ENCODE measurements around the gene CLSTN3. TPM values are rescaled to one million over a fixed set of nuclear protein-coding genes. Genes with fewer than 3 reads are reported as not detected.

The CLSTN3 gene
- total and polyA plus RNA-seq, 2 of the 13 experiments (the other 11 are each of a cell fraction or from before 2014, with no cell fraction given), result 26.2 to 94.1 TPM

- TF ChIP-seq, protein P1, sequence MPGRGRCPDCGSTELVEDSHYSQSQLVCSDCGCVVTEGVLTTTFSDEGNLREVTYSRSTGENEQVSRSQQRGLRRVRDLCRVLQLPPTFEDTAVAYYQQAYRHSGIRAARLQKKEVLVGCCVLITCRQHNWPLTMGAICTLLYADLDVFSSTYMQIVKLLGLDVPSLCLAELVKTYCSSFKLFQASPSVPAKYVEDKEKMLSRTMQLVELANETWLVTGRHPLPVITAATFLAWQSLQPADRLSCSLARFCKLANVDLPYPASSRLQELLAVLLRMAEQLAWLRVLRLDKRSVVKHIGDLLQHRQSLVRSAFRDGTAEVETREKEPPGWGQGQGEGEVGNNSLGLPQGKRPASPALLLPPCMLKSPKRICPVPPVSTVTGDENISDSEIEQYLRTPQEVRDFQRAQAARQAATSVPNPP (CRISPR knock-in tag; IDR thresholded peaks at IDR 0.05), result no peak
- TF ChIP-seq ZNF329 (CRISPR knock-in tag; IDR thresholded peaks at IDR 0.05; ENCODE audit: low read depth) (no peak), RNF2 (conservative IDR thresholded peaks at IDR 0.05; ENCODE audit: low read depth) (no peak), RAD21 (CRISPR knock-in tag; IDR thresholded peaks at IDR 0.05) (peak; percentile 52; the same call in 1 of the 2 replicates), ZEB1 (IDR thresholded peaks at IDR 0.05; ENCODE audit: insufficient replicate concordance, low read depth) (peak; percentile 31), PHF21A (CRISPR knock-in tag; IDR thresholded peaks at IDR 0.05) (no peak), ZNF143 (CRISPR knock-in tag; IDR thresholded peaks at IDR 0.05) (no peak), ZNF644 (CRISPR knock-in tag; IDR thresholded peaks at IDR 0.05; ENCODE audit: low read depth) (no peak), ATRX (CRISPR knock-in tag; IDR thresholded peaks at IDR 0.05; ENCODE audit: borderline replicate concordance) (no peak), KDM5B (CRISPR knock-in tag; IDR thresholded peaks at IDR 0.05; ENCODE audit: borderline replicate concordance) (no peak), NFIB (CRISPR knock-in tag; IDR thresholded peaks at IDR 0.05; ENCODE audit: borderline replicate concordance) (no peak), IRF9 (CRISPR knock-in tag; IDR thresholded peaks at IDR 0.05; ENCODE audit: borderline replicate concordance) (no peak), ZNF687 (CRISPR knock-in tag; IDR thresholded peaks at IDR 0.05) (peak; percentile 35), TRIM24 (CRISPR knock-in tag; IDR thresholded peaks at IDR 0.05) (no peak), ATF7-NPFF (CRISPR knock-in tag; IDR thresholded peaks at IDR 0.05; ENCODE audit: low read depth) (no peak), ZNF274 (CRISPR knock-in tag; IDR thresholded peaks at IDR 0.05) (0 out of 2 replicates have a peak, but pooled peaks have one; percentile 54), JUND (CRISPR knock-in tag; IDR thresholded peaks at IDR 0.05) (no peak), ZBTB3 (CRISPR knock-in tag; IDR thresholded peaks at IDR 0.05; ENCODE audit: borderline replicate concordance, low read depth) (no peak), RCOR2 (CRISPR knock-in tag; IDR thresholded peaks at IDR 0.05) (no peak)
- TF ChIP-seq, protein P2, sequence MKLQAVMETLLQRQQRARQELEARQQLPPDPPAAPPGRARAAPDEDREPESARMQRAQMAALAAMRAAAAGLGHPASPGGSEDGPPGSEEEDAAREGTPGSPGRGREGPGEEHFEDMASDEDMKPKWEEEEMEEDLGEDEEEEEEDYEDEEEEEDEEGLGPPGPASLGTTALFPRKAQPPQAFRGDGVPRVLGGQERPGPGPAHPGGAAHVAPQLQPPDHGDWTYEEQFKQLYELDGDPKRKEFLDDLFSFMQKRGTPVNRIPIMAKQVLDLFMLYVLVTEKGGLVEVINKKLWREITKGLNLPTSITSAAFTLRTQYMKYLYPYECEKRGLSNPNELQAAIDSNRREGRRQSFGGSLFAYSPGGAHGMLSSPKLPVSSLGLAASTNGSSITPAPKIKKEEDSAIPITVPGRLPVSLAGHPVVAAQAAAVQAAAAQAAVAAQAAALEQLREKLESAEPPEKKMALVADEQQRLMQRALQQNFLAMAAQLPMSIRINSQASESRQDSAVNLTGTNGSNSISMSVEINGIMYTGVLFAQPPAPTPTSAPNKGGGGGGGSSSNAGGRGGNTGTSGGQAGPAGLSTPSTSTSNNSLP (IDR thresholded peaks at IDR 0.05; ENCODE audit: low read depth, low read length), result no peak
- TF ChIP-seq, protein P3, sequence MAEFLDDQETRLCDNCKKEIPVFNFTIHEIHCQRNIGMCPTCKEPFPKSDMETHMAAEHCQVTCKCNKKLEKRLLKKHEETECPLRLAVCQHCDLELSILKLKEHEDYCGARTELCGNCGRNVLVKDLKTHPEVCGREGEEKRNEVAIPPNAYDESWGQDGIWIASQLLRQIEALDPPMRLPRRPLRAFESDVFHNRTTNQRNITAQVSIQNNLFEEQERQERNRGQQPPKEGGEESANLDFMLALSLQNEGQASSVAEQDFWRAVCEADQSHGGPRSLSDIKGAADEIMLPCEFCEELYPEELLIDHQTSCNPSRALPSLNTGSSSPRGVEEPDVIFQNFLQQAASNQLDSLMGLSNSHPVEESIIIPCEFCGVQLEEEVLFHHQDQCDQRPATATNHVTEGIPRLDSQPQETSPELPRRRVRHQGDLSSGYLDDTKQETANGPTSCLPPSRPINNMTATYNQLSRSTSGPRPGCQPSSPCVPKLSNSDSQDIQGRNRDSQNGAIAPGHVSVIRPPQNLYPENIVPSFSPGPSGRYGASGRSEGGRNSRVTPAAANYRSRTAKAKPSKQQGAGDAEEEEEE (CRISPR knock-in tag; IDR thresholded peaks at IDR 0.05; ENCODE audit: borderline replicate concordance), result no peak
These were observed 32.5 kb downstream of the CLSTN3 start (continued) for GRCh38 chr12:7162691-7163114.

Measured in HepG2 (cell line).